OCI-LY7 (cell line): ENCODE results near the gene FCAMR. TPM values are rescaled to one million over a fixed set of nuclear protein-coding genes. Genes with fewer than 3 reads are reported as not detected.
A peak's percentile ranks its signal among the peaks of the same experiment; 100 is the strongest.

ENCODE experiments used
- BruUV-seq: library from RNA; stranded (reverse); fragments of 400-500 nt; replicated peaks from 2 replicates; lab custom pipeline; 2021; lab: Mats Ljungman, UMichigan
- CTCF ChIA-PET: fragments of 300-600 bp; sonication (Branson Sonifier 250); formaldehyde crosslinking; loops from one replicate; lab custom pipeline; 2022; ENCODE audit warnings: antibody characterized with exemption; ENCODE audit not compliant: unreplicated experiment; lab: Charles Lee
- POLR2A ChIA-PET: fragments of 300-600 bp; sonication (Branson Sonifier 250); formaldehyde crosslinking; loops from one replicate; lab custom pipeline; 2022; ENCODE audit warnings: antibody characterized with exemption; lab: Charles Lee
- DNase-seq: peaks from one replicate; pipeline ENCODE4 v3.0.0-alpha.2; 2015; ENCODE audit warnings: low spot score
- H2AFZ ChIP-seq: fragments of 200-600 bp; sonication (generic), shearing (Covaris generic); 2 replicates; pipeline ENCODE4 v1.6.1; 2014; ENCODE audit warnings: mild to moderate bottlenecking, antibody characterized with exemption, low read length, moderate library complexity
- H3K27ac ChIP-seq: fragments of 200-600 bp; sonication (generic); 2 replicates; pipeline ENCODE4 v1.5.1; 2014; ENCODE audit warnings: mixed run types, low read depth, mild to moderate bottlenecking, moderate library complexity, low read length, inconsistent platforms; ENCODE audit not compliant: poor library complexity, severe bottlenecking
- H3K36me3 ChIP-seq: fragments of 200-600 bp; sonication (generic); 2 replicates; pipeline ENCODE4 v1.6.1; 2014; ENCODE audit warnings: mild to moderate bottlenecking, antibody characterized with exemption, low read length, moderate library complexity, mixed read lengths; ENCODE audit not compliant: insufficient read depth
- H3K4me1 ChIP-seq: fragments of 200-600 bp; sonication (generic); 2 replicates; pipeline ENCODE4 v1.5.1; 2014; ENCODE audit warnings: mild to moderate bottlenecking, low read length; ENCODE audit not compliant: insufficient read depth, poor library complexity, severe bottlenecking
- H3K4me2 ChIP-seq: fragments of 200-600 bp; sonication (generic); 2 replicates; pipeline ENCODE4 v1.6.1; 2014; ENCODE audit warnings: mild to moderate bottlenecking, low read length
- H3K4me3 ChIP-seq: fragments of 200-600 bp; sonication (generic); 2 replicates; pipeline ENCODE4 v1.5.1; 2014; ENCODE audit warnings: mild to moderate bottlenecking, low read depth, low read length; ENCODE audit not compliant: poor library complexity, severe bottlenecking
- H3K79me2 ChIP-seq: fragments of 200-600 bp; sonication (generic); 2 replicates; pipeline ENCODE4 v1.6.1; 2016; ENCODE audit warnings: low read depth, mild to moderate bottlenecking, low read length, moderate library complexity, mixed read lengths; ENCODE audit not compliant: insufficient read depth
- H3K9me2 ChIP-seq: fragments of 200-600 bp; sonication (generic); 2 replicates; pipeline ENCODE4 v1.6.1; 2016; ENCODE audit warnings: mild to moderate bottlenecking, low read length, mixed read lengths; ENCODE audit not compliant: insufficient read depth
- H3K9me3 ChIP-seq: fragments of 200-600 bp; sonication (generic); 2 replicates; pipeline ENCODE4 v1.6.1; 2014; ENCODE audit warnings: mild to moderate bottlenecking, mixed run types, low read length, mixed read lengths
- H4K20me1 ChIP-seq: fragments of 200-600 bp; sonication (generic); 2 replicates; pipeline ENCODE4 v1.6.1; 2014; ENCODE audit warnings: mild to moderate bottlenecking, antibody characterized with exemption, low read length, moderate library complexity, mixed read lengths; ENCODE audit not compliant: insufficient read depth
- EZH2phosphoT487 ChIP-seq: fragments of 200-600 bp; sonication (generic); IDR thresholded peaks from 2 replicates; pipeline ENCODE4 v1.6.1; 2018; ENCODE audit warnings: low read depth, borderline replicate concordance, mild to moderate bottlenecking, mixed run types, antibody characterized with exemption, low read length, moderate library complexity, mixed read lengths
- intact Hi-C: fragments of 100-400 bp; cut with micrococcal nuclease; formaldehyde crosslinking; loops from one replicate; pipeline ENCODE4 v1.10.0; 2022; ENCODE audit not compliant: unreplicated experiment
- total RNA-seq, 2 experiments: library from RNA; depleted of rRNA in 1 of 2; stranded (reverse); fragments of >200 nt in 1 of 2; shearing (Covaris generic) in 1 of 2; gene quantifications; 2 replicates each; pipeline ENCODE4 v1.2.3, GENCODE V29; 2014 to 2022
- TF ChIP-seq, protein P1 (sequence below): fragments of 200-600 bp; sonication (generic); conservative IDR thresholded peaks from 2 replicates; pipeline ENCODE4 v1.5.1; 2014; ENCODE audit warnings: mild to moderate bottlenecking, antibody characterized with exemption, low read length, moderate library complexity, mixed read lengths

Gene FCAMR
- total RNA-seq, 2 experiments from 2014 or later = not detected

GRCh38 chr1:206921772-206922265, 48.4 kb downstream of the FCAMR start, which contains the start of gene FCMR:
Gene FCMR (minus strand): TSS chr1:206921941. CDS start chr1:206921854, 87 bp downstream.
- BruUV-seq = no TSS peak
- H3K27ac ChIP-seq = peak within 1 kb of the TSS; percentile 60
- ChIA-PET CTCF (interaction anchor here (0.7 to 1.9 kb wide), 3 partner anchors 9 to 452 kb away, joined by 3 to 9 read pairs (median 3); partner anchors contain the start of gene IKBKE), POLR2A (interaction anchor here (0.7 to 3.1 kb wide), 7 partner anchors 9 to 300 kb away, joined by 3 to 23 read pairs (median 3); no protein-coding TSS in a partner anchor)
- DNase-seq = peak; percentile 80
- no peak for TF ChIP-seq EZH2phosphoT487
- TF ChIP-seq, protein P1, sequence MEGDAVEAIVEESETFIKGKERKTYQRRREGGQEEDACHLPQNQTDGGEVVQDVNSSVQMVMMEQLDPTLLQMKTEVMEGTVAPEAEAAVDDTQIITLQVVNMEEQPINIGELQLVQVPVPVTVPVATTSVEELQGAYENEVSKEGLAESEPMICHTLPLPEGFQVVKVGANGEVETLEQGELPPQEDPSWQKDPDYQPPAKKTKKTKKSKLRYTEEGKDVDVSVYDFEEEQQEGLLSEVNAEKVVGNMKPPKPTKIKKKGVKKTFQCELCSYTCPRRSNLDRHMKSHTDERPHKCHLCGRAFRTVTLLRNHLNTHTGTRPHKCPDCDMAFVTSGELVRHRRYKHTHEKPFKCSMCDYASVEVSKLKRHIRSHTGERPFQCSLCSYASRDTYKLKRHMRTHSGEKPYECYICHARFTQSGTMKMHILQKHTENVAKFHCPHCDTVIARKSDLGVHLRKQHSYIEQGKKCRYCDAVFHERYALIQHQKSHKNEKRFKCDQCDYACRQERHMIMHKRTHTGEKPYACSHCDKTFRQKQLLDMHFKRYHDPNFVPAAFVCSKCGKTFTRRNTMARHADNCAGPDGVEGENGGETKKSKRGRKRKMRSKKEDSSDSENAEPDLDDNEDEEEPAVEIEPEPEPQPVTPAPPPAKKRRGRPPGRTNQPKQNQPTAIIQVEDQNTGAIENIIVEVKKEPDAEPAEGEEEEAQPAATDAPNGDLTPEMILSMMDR = no peak
- no peaks in the 10 kb centered on the region for H4K20me1 ChIP-seq
- no peaks in the 10 kb centered on the region for H3K79me2 ChIP-seq
- peak within 1 kb of the TSS; percentile 71 for H3K4me2 ChIP-seq
- no peaks in the 10 kb centered on the region for H3K36me3 ChIP-seq
- peak within 1 kb of the TSS; percentile 40 for H3K4me3 ChIP-seq
- H3K9me3 ChIP-seq = no peaks in the 10 kb centered on the region
- H3K4me1 ChIP-seq = peaks cover 47% of the 10 kb centered on the region
- intact Hi-C loops = loop anchor here (10.0 kb wide), 1 partner anchor 867 kb away; the partner anchor contains the start of gene RHEX
- H3K9me2 ChIP-seq = no peaks in the 10 kb centered on the region
- H2AFZ ChIP-seq = peak within 1 kb of the TSS; percentile 39; the same call in 1 of the 2 replicates

GRCh38 chr1:206918076-206918475, 52.2 kb downstream of the FCAMR start:
- H3K36me3 ChIP-seq = no peaks in the 10 kb centered on the region
- H3K4me2 ChIP-seq = no peak overlapping the region
- no peak for TF ChIP-seq EZH2phosphoT487
- TF ChIP-seq, protein P1 = no peak
- H3K79me2 ChIP-seq = no peaks in the 10 kb centered on the region
- H3K4me1 ChIP-seq = peaks cover 22% of the 10 kb centered on the region
- no peaks in the 10 kb centered on the region for H3K9me3 ChIP-seq
- intact Hi-C loops = no loop called here
- ChIA-PET CTCF (interaction anchor here (1.4 kb wide), 1 partner anchor 9 kb away, joined by 3 read pairs; no protein-coding TSS in a partner anchor), POLR2A (interaction anchor here (0.6 to 1.1 kb wide), 2 partner anchors 100 to 246 kb away, joined by 3 to 5 read pairs; no protein-coding TSS in a partner anchor)
- no peaks in the 10 kb centered on the region for H4K20me1 ChIP-seq
- no peak overlapping the region for H2AFZ ChIP-seq
- BruUV-seq = no TSS peak
- no peak overlapping the region for H3K4me3 ChIP-seq
- DNase-seq = no peak
- H3K9me2 ChIP-seq = no peaks in the 10 kb centered on the region
- no peak overlapping the region for H3K27ac ChIP-seq
